C1 segment of cervical spinal cord (tissue), 14 donors: ENCODE measurements around the gene MAPRE2.

ENCODE experiments used
- DNase-seq, 14 donors: peaks; one replicate each; lab custom pipeline; 2025; lab: John Stamatoyannopoulos, UW

The MAPRE2 gene

DNA sequence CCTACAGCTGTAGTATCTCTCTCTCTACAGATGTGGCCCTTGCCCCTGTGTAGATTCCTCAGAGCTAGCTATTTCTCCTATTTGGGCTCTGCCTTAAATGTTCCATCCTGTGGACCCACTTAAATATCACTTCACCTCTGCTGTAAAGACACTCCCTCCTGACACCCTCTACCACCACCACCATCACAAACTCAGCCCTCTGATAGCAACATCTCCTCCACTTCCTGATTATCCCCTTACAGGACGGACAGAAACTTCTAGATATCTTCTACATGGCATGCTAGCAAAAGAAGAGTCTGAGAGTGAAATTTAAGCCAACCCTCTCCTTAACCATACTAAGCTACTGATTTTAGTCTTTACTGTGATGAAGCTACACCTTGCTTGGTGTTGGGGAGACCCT is 3.2 kb upstream of the MAPRE2 start:
- no peak for DNase-seq

DNA sequence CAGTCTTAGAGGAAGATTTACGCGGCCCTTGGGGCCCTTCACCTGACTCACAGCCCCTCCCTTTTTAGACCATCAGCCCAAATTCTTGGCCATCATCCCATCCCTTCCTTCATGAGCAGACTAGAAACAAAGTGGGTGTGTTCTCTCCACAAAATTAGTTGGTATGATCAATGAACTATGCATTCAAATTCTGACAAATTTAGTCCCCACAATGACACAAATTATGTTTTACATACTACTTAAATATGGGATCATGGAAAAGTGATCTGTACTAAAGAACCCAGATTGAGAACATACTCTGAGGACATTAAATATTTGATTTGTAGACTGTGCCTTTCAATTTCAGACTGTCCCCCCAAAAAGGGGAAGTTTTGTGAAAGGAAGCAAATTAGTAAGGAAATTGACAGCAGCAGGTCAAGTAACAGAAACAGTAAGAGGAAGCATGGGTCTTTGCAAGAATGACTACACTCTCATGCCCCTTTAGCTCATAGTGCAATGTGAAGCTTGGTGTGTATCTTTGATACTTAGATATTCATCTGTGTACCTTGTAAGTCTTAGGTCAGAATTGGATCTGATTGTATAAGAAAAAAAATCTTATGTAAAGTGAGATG is 2.2 kb upstream of the MAPRE2 start:
- no peak for DNase-seq

DNA sequence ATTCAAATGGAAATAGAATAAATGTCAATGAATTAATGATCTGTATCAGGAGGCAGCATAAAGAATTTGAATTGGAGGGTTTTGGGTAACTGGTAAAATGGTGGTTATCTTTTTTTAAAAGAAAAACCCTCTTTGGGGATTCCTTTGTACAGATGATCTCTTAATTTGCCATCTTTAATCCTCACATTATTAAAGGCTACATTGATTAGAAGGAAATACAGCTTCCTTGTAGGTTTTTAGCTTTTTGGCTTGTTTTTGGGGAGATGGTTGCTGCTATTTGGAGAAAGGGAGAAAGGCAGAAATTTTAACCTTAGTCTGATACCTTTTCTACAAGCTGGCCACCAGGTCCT is 600 bp upstream of the MAPRE2 start:
- no peak for DNase-seq

DNA sequence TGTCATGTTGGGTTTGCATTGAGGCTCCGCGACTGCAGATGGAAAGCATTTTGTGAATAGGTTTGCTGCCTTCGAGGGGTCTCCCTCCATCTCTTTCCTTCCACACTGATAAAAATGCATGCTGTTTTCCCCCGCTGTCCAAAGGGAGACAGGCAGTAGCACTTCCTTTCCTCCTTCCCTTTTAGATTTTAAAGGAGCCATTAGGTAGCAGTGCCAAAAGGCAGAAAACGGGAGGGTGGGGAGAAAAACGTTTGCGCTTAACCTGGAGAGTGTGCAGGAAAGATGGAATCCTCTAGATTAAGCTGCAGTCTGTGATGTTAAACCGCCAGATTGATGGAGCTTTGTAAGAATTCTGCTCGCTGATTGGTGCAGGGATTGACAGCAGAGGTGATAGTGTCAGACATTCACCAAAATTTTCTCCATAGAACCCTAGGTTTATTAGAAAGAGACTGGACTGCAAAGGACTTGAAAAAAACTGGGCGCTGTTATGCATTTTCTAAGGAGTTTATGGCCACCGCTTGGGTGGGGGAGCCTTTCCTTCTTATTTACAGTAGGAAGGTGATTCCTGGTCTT is 688 bp downstream of the MAPRE2 start:
- peak in 2 of 14 donors; percentile 63 to 80 for DNase-seq

DNA sequence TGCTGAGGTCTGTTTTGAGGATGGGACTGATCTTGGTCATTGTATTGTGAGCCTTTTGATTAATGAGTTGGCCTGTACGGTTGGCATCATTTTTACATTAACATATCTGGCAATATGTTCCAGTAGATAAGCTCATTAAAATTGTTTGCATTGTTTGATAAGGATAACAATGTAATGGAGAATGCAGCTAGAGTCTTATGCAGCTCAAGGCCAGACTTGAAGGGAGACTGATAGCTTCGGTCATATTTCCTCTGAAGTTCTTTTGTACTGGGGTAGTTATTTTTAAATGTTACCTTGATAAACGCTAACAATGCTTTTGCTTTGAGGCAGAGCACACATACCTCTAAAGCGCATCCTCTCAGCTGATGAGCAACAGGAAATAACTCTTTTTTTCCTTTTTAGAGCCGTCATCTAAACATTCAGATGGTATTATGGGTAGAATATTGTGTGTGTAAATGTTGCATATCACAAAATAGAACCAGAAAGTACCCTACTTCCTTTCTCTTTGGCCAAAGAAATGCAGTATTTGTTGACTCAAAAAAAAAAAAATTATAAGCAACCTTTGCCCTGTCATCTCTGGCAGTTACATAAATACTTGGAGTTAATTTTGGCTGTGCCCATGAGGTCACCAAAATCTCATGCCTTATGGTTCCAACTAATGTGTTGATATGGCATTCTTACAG is 1.3 kb downstream of the MAPRE2 start:
- DNase-seq, result peak in 1 of 14 donors; percentile 28

DNA sequence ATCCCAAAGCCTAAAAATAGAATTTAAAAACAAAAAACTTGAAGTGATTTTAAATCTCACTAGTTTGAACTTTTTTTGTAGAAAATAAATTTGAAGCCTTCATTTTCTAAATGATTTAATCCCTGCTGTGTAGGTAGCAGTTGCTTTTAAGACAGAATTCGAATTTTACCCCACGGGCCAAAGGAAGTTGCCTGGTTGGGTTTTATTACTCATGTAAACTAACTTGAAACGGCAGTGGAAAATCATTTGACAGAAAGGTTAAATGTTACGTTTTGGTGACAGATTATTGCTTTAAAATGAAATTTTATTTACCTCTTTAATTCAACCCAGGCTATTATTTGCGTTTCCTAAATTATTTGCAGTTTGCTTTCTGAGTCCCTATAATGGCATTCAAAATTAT is 2.0 kb downstream of the MAPRE2 start:
- no peak for DNase-seq

DNA sequence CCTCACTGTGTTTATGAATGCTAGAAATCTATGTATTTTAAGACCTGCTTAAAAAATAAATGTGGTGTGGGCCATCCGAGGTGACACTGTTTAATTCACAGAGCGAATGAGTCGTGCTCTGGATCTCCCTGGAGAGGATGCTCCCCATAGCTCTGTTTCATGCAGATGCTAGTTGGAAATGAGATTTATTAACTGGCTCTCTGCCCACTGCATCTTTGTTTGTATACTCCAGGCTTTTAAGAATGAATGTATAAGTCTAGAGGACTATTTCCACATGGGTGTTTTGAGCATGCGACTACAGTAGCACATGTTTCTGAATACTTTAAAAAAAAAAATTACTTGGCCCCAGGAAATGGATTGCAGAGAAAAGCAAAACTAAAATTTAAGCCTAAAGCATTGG is 3.9 kb downstream of the MAPRE2 start:
- DNase-seq, result no peak

DNA sequence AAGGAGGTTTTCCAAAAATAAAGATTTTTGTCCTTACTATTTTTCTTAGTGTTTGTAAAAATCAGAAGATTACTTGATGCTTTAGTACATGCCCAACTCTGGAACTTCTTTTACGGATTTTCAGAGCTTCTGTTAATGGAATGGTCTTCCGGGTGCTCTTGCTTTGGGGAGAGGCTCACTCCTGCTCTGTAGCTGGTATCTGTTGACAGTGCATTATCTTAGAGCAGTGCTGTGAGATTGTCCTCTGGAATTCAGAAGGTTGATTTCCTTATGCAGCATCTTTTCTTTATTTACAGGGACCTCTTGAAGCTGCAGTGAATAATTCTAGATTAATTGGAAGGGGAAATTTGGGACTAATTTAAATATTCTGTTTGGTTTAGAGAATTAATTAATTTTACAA is 4.6 kb downstream of the MAPRE2 start:
- no peak for DNase-seq

DNA sequence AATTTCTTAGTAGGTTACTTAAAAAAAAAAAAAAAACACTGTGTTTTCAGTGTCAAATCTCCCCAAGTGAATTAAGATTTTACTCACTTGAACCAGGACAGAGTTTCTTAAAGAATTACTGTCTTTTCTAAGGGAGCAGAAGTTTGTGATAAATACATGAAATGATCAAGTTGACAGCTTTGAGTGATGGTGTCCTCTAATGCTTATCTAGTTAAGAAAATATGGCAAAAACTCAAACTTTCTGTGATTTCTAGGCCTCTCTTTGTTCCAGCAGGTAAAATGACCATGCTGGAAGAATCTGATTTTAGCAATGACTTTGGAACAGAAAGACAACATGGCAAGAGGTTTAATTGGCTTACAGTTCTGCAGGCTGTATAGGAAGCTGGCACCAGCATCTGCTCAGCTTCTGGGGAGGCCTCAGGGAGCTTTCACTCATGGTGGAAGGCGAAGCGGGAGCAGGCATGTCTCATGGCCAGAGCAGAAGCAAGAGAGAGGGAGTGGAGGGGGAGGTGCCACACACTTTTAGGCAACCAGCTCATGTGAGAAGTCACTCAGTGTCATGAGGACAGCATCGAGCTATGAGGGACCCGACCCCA is 6.6 kb downstream of the MAPRE2 start:
- no peak for DNase-seq

DNA sequence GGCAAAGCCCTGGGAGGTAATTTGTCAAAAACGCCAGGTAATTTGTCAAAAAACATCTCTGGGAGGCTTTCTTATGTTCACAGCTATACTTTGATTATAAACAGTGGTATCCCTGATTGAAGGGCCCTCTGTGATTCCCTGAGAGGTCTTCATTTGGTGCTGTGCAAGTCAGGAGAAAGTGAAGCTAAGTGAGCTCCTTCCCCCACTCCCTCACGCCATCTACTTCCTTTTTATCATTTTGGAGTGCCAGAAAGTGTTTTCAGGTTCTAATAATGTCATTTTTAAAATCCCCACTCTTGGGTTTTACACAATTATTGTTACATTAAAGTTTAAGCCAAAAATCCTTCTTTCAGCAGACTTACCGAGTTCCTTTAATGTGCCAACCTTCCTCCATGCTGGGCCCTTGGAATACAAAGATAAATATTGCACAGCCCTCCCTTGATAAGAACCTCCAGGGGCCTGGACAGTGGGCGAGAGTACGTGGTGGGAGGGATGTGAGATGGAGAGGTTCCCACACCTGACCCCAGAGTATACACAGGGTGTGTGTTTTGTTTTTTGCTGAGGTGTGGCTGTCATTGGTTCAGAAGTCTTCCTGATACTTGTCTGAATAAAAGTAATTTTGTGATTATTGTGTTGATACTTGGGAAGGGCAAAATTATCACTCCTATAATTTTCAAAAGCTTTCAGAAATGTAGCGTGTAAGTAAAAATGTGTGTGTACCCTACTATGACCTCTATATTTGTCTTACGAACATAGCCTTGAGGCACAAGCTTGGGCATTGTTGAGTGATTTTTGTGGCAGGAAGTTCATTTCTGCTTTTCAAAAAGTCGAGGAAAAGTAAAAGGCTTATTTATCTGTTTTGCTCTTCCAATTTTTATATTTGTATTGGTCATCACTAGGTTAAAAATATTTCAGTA is 8.2 kb downstream of the MAPRE2 start:
- no peak for DNase-seq

DNA sequence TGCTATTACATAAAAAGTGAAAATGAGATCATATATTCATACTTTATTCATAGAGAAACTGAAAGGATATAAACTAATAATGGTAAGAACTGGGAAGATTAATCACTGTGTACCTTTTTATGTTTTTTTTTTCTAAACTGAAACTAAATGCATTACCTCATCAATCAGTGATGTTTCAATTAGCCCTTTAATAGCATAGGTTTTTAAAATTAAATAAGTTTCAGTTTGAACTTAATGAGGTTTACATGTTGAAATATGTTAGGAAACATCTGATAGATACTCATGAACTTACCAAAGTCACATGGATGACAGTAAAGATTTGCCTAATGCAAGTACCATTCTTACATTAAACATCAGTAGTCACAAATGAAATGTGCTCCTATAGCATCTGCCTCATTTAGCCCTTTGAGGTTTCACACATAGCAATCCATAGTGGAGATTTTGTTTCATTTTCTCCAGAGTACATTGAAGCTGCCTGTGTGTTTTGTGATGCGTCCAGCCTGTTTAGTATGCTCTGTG is 8.9 kb downstream of the MAPRE2 start:
- DNase-seq, result no peak

DNA sequence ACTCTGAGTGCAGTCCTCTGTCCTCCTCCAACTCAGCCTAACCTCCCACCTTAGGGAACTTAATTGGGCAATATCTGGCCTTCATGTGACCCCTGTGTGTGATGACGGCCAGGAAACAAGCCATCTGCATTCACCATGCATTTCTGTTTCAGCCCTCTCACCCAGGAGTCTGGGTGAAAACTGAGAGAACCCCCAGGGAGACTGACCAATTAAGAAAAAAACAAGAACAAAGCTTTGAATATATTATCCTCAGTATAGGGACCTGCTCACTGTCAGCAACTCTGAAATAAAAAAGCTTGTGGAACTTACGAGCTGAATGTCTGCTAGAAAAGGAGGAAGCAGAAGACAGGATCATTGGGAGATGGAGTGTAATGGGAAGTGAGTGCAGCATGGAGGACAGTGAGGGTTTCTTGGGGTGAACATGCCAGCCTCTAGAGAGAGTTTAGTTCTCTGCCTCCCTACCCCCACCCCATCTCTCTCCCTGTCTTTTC is 9.5 kb downstream of the MAPRE2 start:
- DNase-seq, result no peak

DNA sequence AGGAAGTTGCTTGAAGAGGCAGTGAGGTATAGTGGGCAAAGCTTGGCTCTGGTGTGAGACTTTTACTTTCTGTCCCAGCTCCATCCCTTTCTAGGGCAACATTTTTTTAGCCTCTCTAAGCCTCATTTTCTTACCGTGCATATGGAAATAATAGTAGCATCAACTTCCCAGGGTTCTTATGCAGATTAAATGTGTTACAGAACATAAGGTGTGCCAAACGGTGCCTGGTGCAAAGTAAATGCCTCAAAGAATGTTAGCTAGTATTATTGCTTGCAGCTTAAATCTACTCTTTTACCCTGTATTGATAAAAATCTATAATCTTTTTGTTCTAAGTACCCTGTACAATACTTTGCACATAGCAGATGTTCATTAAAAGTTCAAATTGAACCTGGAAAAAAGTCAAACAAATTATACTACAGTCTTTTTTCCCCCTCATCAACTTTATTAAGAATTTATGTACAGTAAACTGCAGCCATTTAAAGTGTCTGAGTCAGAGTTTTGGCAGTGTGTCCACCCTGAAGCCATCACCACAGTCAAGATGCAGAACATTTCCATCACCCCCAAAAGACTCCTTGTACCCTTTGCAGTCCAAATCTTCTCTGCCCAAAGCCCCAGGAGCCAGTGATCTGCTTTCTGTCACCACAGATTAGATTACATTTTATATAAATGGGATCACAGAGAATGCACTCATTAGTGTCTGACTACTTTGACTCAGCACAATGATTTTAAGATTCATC is 10.6 kb downstream of the MAPRE2 start:
- DNase-seq, result no peak

DNA sequence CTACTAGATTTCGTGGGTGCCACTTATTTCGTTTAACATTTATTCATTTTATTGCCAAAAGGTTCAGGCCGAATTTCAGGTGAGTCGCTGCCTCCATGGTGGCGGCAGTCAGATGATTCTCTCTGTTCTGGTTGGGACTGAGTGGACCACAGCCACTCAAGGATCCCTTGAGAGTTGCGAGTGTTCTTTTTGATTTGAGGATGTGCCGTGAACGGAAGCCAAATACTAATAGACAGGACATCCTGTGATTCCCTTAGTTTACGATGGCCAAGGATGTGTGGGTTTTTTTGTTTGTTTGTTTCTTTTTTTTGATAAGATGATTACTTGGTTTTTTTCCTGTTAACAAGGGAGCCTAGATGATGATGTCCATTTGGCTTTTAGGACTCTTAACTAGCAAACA is 13.2 kb downstream of the MAPRE2 start:
- no peak for DNase-seq

DNA sequence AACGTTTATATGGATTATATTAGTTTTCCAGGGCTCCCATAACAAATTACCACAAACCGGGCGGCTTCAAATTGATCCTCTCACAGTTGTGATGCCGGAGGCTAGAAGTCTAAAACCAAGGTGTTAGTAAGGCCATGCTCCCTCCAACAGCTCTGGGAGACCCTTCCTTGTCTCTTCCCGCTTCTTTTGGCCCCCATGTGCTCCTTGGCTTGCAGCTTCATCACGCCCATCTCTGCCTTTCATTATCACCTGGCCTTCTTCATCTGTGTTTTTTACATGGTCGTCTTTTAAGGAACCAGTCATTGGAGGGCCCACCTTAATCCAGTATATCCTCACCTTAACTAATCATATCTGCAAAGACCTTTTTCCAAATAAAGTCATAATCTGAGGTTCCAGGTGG is 13.9 kb downstream of the MAPRE2 start:
- no peak for DNase-seq

DNA sequence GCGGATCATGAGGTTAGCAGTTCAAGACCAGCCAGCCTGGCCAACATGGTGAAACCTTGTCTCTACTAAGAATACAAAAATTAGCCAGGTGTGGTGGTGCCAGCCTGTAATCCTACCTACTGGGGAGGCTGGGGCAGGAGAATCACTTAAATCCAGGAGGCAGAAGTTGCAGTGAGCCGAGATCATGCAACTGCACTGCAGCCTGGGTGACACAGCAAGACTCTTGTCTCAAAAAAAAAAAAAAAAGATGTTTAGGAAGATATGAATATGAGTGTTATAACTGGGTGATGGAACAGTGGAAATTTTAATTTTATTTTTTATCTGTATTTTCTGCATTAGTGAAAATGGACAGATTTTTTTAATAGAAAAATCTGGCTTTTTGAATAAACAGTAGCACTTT is 14.5 kb downstream of the MAPRE2 start:
- DNase-seq, result no peak

DNA sequence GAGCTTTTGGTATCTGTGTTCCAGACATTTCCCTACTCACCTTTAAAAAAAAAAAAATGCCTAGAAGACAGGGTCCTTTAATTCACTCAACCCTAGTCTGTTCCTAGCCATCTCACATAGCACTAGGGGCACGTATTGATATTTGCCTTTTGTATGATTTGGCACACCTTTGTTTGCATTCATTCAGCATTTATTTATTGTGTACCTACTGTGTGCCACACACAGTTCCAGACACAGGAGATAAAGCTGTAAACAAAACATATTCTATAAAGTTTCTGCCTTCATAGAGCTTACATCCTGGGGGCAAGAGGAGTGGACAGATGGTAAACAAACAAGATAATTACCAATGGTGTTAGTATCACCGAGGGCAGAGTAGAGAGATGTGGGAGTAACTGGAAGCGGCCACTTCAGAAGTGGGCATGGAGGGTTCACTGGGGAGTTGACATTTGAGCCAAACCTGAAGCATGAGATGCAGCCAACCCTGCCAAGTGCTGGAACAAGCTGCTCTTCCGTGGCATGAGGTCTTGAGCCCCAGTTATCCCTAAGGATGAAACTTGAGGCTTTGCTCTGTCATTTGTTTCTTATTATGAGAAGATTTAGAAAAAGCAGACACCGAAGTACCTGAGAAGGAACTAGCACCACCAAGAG is 18.2 kb downstream of the MAPRE2 start:
- DNase-seq, result peak in 1 of 14 donors; percentile 78

DNA sequence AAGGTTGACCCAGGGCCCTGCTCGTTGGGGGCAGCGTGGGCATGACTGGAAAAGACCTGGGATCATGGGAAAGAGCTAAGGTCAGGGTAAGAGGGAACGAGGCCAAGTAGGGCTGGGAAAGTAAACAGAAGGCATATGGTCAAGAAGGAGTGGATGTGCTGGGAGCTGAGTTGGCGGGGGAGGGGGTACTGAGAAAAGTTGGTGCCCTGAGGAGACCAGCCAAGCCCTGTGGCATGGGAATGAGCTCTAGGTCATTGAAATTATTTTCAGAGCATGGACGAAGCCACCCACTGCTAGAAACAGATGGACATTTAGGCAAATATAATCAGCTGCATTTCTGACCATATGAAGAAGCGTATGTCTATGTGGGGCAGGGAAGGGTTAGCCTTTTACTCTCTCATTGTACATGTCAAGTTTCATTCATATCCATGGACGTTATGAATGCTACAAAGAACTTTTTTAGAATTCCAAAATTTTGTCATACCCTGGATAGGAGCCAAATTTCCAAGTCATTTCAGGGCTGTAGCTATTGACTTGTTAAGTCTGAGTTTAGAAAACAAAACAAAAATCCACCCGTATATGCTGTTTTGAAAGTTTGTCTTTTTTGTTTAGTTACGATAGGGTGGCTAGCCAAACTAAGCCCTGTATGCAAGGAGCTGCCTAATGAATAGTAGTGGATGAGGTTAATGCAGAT is 19.1 kb downstream of the MAPRE2 start:
- DNase-seq, result peak in 1 of 14 donors; percentile 94

DNA sequence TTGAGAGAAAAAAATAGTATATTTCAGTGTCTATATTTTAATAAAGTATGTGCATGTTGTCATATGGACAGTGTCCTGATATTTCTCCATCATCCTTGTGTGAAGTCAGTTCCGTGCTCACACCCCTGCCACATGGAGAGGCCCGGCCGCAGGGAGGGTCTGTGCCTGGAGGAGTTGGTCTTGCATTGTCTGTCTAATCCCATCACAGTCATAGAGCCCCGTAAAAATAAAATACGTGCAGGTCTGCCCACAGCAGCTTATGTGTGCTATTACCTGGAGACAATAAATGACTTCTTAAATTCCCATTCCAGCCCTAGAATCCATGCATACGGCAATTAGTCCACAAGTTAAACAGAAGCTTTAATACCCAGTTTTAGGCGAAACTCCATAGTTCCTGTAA is 20.1 kb downstream of the MAPRE2 start:
- DNase-seq, result no peak

DNA sequence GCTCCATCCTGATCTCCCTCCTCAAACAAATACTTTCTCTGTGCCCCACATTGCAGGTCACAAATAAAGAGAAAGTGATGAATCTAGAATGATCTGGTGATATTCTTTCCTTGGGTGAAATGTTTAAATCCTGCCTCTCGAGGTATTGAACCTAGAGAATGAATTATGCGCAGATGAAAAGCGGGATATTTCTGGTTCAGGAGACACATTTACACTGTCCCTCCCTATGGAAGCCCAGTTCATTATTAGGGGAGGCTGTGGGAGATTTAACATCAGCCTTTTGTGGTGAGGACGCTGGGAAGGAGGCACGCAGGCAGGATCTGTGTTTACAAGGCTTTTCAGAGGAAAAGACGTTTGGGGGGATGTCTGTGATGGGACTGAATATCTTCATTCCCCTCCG is 20.6 kb downstream of the MAPRE2 start:
- no peak for DNase-seq
